ENCODE results near the gene TBC1D4.

Gene TBC1D4

DNA sequence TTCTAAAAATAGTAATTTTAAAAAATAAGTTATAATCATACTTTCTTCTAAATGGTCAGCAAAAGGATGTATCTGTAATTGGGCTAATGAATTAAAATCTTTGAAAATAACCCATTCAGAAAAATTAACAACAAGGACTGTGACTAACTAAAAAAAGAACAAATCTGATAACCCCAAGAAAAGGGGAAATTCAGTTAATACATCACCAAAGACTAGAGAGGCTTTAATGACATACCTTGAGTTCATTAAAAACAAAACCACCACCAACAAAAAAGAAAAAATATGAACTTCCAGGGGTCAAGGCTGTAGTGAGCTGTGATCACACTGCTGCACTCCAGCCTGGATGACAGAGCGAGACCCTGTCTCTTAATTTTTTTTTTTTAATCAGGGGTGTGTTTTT lies 121.8 kb downstream of the TBC1D4 start:
- TF ChIP-seq, protein P1, sequence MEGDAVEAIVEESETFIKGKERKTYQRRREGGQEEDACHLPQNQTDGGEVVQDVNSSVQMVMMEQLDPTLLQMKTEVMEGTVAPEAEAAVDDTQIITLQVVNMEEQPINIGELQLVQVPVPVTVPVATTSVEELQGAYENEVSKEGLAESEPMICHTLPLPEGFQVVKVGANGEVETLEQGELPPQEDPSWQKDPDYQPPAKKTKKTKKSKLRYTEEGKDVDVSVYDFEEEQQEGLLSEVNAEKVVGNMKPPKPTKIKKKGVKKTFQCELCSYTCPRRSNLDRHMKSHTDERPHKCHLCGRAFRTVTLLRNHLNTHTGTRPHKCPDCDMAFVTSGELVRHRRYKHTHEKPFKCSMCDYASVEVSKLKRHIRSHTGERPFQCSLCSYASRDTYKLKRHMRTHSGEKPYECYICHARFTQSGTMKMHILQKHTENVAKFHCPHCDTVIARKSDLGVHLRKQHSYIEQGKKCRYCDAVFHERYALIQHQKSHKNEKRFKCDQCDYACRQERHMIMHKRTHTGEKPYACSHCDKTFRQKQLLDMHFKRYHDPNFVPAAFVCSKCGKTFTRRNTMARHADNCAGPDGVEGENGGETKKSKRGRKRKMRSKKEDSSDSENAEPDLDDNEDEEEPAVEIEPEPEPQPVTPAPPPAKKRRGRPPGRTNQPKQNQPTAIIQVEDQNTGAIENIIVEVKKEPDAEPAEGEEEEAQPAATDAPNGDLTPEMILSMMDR (IDR thresholded peaks at IDR 0.05; ENCODE audit: low read length, missing control alignments) = no peak
- no peak for DNase-seq (ENCODE audit: low read depth)
- no peak overlapping the region for H3K4me3 ChIP-seq (replicated peaks; ENCODE audit: low read depth, low read length)

DNA sequence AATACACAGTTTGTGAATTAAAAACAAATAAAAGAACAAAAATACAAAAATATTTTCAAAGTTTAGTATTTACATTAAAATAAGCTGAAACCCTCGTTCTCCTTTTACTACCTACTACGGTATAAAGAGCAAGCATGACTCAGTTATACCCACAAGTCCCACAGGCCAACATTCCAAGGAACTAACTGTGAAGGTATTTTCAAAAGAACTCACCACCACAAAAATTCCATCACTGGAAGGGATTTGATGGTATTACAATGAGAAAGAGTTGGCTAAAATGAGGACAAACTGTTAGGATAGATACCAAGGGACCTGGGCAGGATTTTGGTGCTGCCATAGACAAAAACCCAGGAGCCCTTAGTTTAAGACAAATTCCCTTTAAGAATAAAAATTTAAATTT lies 122.7 kb downstream of the TBC1D4 start:
- no peak overlapping the region for H3K4me3 ChIP-seq (replicated peaks; ENCODE audit: low read depth, low read length)
- TF ChIP-seq, protein P1 (IDR thresholded peaks at IDR 0.05; ENCODE audit: low read length, missing control alignments) = no peak
- DNase-seq (ENCODE audit: low read depth) = peak; percentile 86

DNA sequence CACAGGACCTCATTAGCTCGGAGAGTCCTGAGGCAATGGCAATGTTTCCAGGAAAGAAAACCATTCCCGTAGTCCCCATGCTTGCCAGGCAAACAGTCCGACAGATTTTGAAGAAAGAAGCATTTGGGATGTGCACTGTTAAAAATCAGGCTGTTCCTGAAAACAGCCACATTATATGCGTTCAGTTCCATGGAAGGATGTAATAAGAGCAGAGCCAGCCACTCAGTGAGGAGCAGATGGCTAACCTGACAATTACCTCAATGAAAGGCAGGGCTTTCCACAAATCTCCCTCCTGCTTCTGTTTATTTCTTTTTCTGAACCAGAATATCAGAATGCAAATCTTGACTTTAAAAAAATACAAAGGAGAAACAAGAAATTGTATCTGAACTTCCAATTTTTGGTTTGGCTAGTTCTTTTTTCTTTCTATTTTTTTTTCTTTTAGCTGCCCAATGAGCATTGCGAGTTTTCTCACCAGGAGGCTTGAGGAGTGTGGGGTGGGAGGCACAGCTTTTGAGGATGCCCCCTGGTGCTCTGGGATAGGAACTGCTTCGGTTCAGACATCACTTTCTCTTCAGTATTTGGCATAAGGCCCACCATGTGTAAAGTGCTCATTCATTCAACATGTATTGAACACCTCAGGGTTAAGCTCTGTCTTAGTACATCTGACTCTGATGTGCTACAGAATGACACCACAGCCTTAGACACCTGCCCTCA lies 124.2 kb downstream of the TBC1D4 start:
- H3K4me3 ChIP-seq (replicated peaks; ENCODE audit: low read depth, low read length) = no peak overlapping the region
- DNase-seq (ENCODE audit: low read depth) = peak; percentile 76
- TF ChIP-seq, protein P1 (IDR thresholded peaks at IDR 0.05; ENCODE audit: low read length, missing control alignments) = peak; percentile 69

DNA sequence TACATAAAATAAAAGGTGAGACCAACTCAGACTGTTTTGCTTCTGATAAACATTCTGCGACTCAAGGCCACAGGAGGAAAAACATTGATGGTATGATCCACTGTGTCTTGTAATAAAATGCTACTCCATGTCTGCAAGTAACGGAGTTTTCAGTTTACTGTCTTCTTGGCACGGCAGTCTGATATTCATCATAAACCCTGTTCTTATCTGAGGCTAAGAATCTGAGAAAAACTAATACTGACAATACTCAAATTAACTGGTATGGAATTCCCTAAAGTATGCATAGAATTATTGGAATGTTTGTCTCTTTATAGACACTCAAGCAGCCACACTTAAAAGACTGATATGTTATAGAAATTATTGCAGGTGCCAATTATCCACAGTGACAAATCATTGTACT lies 125.5 kb downstream of the TBC1D4 start:
- DNase-seq (ENCODE audit: low read depth) = no peak
- TF ChIP-seq, protein P1 (IDR thresholded peaks at IDR 0.05; ENCODE audit: low read length, missing control alignments) = no peak
- no peak overlapping the region for H3K4me3 ChIP-seq (replicated peaks; ENCODE audit: low read depth, low read length)

DNA sequence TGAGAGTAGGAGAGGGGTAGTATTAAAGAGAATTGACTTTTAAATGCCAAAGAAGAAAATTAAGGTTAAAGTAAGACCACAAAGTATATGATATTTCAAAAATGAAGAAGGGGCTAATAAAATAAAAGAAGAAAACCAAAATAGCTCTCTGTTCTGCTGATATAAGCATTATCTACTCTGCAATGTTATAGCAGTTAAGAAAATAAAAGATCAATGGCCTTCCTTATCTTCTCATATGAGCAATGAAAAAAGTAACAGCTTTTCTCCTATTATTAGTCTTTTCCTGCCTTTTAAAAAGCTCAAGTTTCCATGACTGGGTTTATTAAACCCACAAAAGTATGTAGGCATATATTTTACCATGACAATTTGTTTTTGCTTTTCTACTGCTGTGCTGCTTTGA lies 126.4 kb downstream of the TBC1D4 start:
- TF ChIP-seq, protein P1 (IDR thresholded peaks at IDR 0.05; ENCODE audit: low read length, missing control alignments) = no peak
- no peak overlapping the region for H3K4me3 ChIP-seq (replicated peaks; ENCODE audit: low read depth, low read length)
- DNase-seq (ENCODE audit: low read depth) = no peak

DNA sequence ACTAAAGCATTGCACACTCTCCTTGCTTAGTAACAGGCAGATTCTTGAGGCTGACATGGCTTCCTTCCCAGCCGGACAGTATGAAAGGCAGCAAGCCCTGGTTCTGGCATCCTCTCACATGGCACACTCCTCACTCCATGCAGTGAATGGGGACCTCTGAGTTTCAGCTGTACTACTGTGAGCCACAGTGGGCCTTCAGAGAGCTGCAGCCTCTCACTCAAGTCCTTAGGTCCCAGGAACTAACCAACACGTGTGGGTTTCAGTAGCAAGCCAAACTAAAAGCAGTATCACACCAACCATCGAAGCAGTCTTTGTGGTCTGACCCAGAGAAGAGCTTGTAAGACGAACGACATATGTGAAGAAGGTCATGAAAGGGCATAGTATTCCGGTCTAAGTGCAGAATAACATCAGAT lies 128.2 kb downstream of the TBC1D4 start:
- no peak overlapping the region for H3K4me3 ChIP-seq (replicated peaks; ENCODE audit: low read depth, low read length)
- no peak for DNase-seq (ENCODE audit: low read depth)
- TF ChIP-seq, protein P1 (IDR thresholded peaks at IDR 0.05; ENCODE audit: low read length, missing control alignments) = no peak
